GM12878 (cell line): ENCODE measurements around the gene BBLN. TPM values are rescaled to one million over a fixed set of nuclear protein-coding genes. Genes with fewer than 3 reads are reported as not detected.

Source experiments
- ATF2 ChIP-seq: IDR thresholded peaks from 2 replicates; pipeline ENCODE4 v1.6.1; 2012; ENCODE audit warnings: low read length, inconsistent platforms
- CEBPZ ChIP-seq: fragments of 150-350 bp; IDR thresholded peaks from 2 replicates; pipeline ENCODE4 v1.6.1; 2016; ENCODE audit warnings: low read depth, low read length
- EGR1 ChIP-seq, 2 experiments: IDR thresholded peaks; 1 replicate in 1 of 2; 2 replicates in 1 of 2; pipeline ENCODE4 v1.6.1; 2011 to 2012; ENCODE audit warnings: low read depth in 2 of 2, low read length in 2 of 2, borderline replicate concordance in 1 of 2, mild to moderate bottlenecking in 1 of 2, moderate library complexity in 1 of 2
- JUNB ChIP-seq: IDR thresholded peaks from 2 replicates; pipeline ENCODE4 v1.6.1; 2016; ENCODE audit warnings: antibody characterized with exemption, mild to moderate bottlenecking
- LARP7 ChIP-seq: fragments of 450-650 bp; IDR thresholded peaks from 2 replicates; pipeline ENCODE4 v1.6.1; 2017; ENCODE audit warnings: mild to moderate bottlenecking
- MEF2A ChIP-seq: IDR thresholded peaks from 2 replicates; pipeline ENCODE4 v1.6.1; 2011; ENCODE audit warnings: low read depth, mild to moderate bottlenecking, low read length, moderate library complexity; ENCODE audit not compliant: insufficient read depth
- NFIC ChIP-seq: IDR thresholded peaks from 2 replicates; pipeline ENCODE4 v1.6.1; 2012; ENCODE audit warnings: low read depth, mild to moderate bottlenecking, inconsistent platforms, low read length, moderate library complexity
- NR2F1 ChIP-seq: fragments of 450-650 bp; conservative IDR thresholded peaks from 2 replicates; pipeline ENCODE4 v1.6.1; 2017; ENCODE audit warnings: mild to moderate bottlenecking
- PAX5 ChIP-seq: IDR thresholded peaks from 2 replicates; pipeline ENCODE4 v1.6.1; 2011; ENCODE audit warnings: low read depth, low read length, borderline replicate concordance
- POLR2AphosphoS5 ChIP-seq: IDR thresholded peaks from 2 replicates; pipeline ENCODE4 v1.6.1; 2011; ENCODE audit warnings: mild to moderate bottlenecking, low read length, inconsistent platforms
- RB1 ChIP-seq: fragments of 450-650 bp; formaldehyde crosslinking; IDR thresholded peaks from 2 replicates; pipeline ENCODE4 v1.6.1; 2017; ENCODE audit warnings: mild to moderate bottlenecking, borderline replicate concordance
- RFX5 ChIP-seq: IDR thresholded peaks from 2 replicates; pipeline ENCODE4 v1.6.1; 2011; ENCODE audit warnings: low read depth, low read length, improper control_type of control experiment
- SMAD5 ChIP-seq: IDR thresholded peaks from 2 replicates; pipeline ENCODE4 v1.6.1; 2016; ENCODE audit warnings: antibody characterized with exemption, low read depth
- SMARCA5 ChIP-seq: fragments of 450-650 bp; IDR thresholded peaks from 2 replicates; pipeline ENCODE4 v1.6.1; 2017; ENCODE audit warnings: mild to moderate bottlenecking
- SMC3 ChIP-seq: IDR thresholded peaks from 2 replicates; pipeline ENCODE4 v1.6.1; 2011; ENCODE audit warnings: low read length, improper control_type of control experiment, borderline replicate concordance
- SP1 ChIP-seq: IDR thresholded peaks from one replicate; pipeline ENCODE4 v1.6.1; 2011; ENCODE audit warnings: low read depth, low read length
- SPI1 ChIP-seq: IDR thresholded peaks from 2 replicates; pipeline ENCODE4 v1.6.1; 2011; ENCODE audit warnings: low read depth, mild to moderate bottlenecking, low read length, moderate library complexity, borderline replicate concordance; ENCODE audit not compliant: insufficient read depth
- TAF1 ChIP-seq: IDR thresholded peaks from 2 replicates; pipeline ENCODE4 v1.6.1; 2011; ENCODE audit warnings: mild to moderate bottlenecking, low read depth, low read length, borderline replicate concordance
- TCF3 ChIP-seq: IDR thresholded peaks from 2 replicates; pipeline ENCODE4 v1.6.1; 2012; ENCODE audit warnings: low read depth, mild to moderate bottlenecking, low read length, borderline replicate concordance; ENCODE audit not compliant: insufficient read depth
- USF1 ChIP-seq: IDR thresholded peaks from 2 replicates; pipeline ENCODE4 v1.6.1; 2011; ENCODE audit warnings: borderline replicate concordance, low read depth, mild to moderate bottlenecking, moderate library complexity, mixed read lengths, low read length; ENCODE audit not compliant: insufficient read depth; ENCODE audit errors: extremely low read length
- YY1 ChIP-seq: IDR thresholded peaks from 2 replicates; pipeline ENCODE4 v1.6.1; 2011; ENCODE audit warnings: low read depth, mild to moderate bottlenecking, low read length
- ZBTB4 ChIP-seq: fragments of 450-650 bp; formaldehyde crosslinking; IDR thresholded peaks from 2 replicates; pipeline ENCODE4 v1.4.0; 2022; ENCODE audit warnings: mild to moderate bottlenecking, moderate library complexity
- ZNF622 ChIP-seq: fragments of 450-650 bp; IDR thresholded peaks from 2 replicates; pipeline ENCODE4 v1.6.1; 2017; ENCODE audit warnings: mild to moderate bottlenecking, inconsistent platforms
- polyA plus RNA-seq, 11 experiments: library from polyadenylated mRNA; depleted of rRNA in 4 of 11; unstranded in 6 of 11; stranded (reverse) in 5 of 11; fragments of >200 nt; fragmentation: Nextera tagmentation in 4 of 11; fragmentation: Illumina TruSeq in 1 of 11; extraction: Ambion mirVana in 4 of 11; extraction: Trizol in 1 of 11; gene quantifications; 1 replicate in 1 of 11; 2 replicates in 10 of 11; pipeline versions ENCODE4 v1.2.1 to v1.2.3, GENCODE V29; 2011 to 2016; ENCODE audit warnings: inconsistent platforms in 2 of 11, missing spikeins in 2 of 11, low read depth in 1 of 11
- total RNA-seq, 4 experiments: library from RNA; depleted of rRNA in 3 of 4; stranded (reverse); fragments of >200 nt in 3 of 4; fragmentation: Illumina TruSeq in 1 of 4; extraction: Trizol in 1 of 4; gene quantifications; 2 replicates each; pipeline versions ENCODE4 v1.2.1 to v1.2.3, GENCODE V29; 2013 to 2021

The BBLN gene
- total and polyA plus RNA-seq, 10 of the 15 experiments (the other 5 are each of a cell fraction or from before 2014, with no cell fraction given) = 3.8 to 194 (median 66.2) TPM

GRCh38 chr9:128203024-128203706 is 43.1 kb downstream of the BBLN start, which contains the start of gene DNM1 (continued):
- TF ChIP-seq ZBTB4 (CRISPR knock-in tag) = no peak
- TF ChIP-seq USF1 = no peak
- TF ChIP-seq JUNB = no peak
- no peak for TF ChIP-seq EGR1 (IDR thresholded peaks at IDR 0.05; ENCODE audit: borderline replicate concordance in 1 of 2, low read depth in 2 of 2, low read length in 2 of 2)
- no peak for TF ChIP-seq SMAD5
- TF ChIP-seq NFIC = no peak
- no peak for TF ChIP-seq TAF1
- TF ChIP-seq POLR2AphosphoS5 = no peak
- TF ChIP-seq NR2F1 = peak; percentile 98
- TF ChIP-seq YY1 = no peak; the same call in 1 of the 2 replicates
- no peak for TF ChIP-seq SPI1
- TF ChIP-seq ZNF622 = no peak
- no peak for TF ChIP-seq RFX5
- no peak for TF ChIP-seq CEBPZ
- peak; percentile 75 for TF ChIP-seq RB1
- peak; percentile 16; the same call in 1 of the 2 replicates for TF ChIP-seq SMC3
- TF ChIP-seq MEF2A = no peak
- TF ChIP-seq LARP7 = peak; percentile 87
- TF ChIP-seq PAX5 = no peak
- TF ChIP-seq SMARCA5 = peak; percentile 94
- no peak for TF ChIP-seq ATF2
- TF ChIP-seq SP1 = peak; percentile 44
- TF ChIP-seq TCF3 = no peak
